OCI-LY1 (cell line): ENCODE measurements around the gene OR13C5.
"Not testable (repeated sequence)": the region's sequence is repeated elsewhere in the genome, so short reads cannot be mapped to it uniquely, and the experiment has no call there.

ENCODE experiments used
- H2AFZ ChIP-seq: fragments of 200-600 bp; sonication (generic), shearing (Covaris generic); 2 replicates; pipeline ENCODE4 v1.6.0; 2014; ENCODE audit warnings: antibody characterized with exemption, mild to moderate bottlenecking, low read length
- H3F3A ChIP-seq: fragments of 200-600 bp; sonication (generic), shearing (Covaris generic); 2 replicates; pipeline ENCODE4 v1.6.0; 2014; ENCODE audit warnings: mild to moderate bottlenecking, antibody characterized with exemption, low read length, moderate library complexity; ENCODE audit not compliant: insufficient read depth
- H3K27ac ChIP-seq: fragments of 200-600 bp; sonication (generic); 2 replicates; pipeline ENCODE4 v1.5.1; 2014; ENCODE audit warnings: low read length, mixed run types, mild to moderate bottlenecking, low read depth; ENCODE audit not compliant: poor library complexity, severe bottlenecking
- H3K27me3 ChIP-seq: fragments of 200-600 bp; sonication (generic); 2 replicates; pipeline ENCODE4 v1.6.0; 2014; ENCODE audit warnings: antibody characterized with exemption, mild to moderate bottlenecking, low read length, moderate library complexity; ENCODE audit not compliant: insufficient read depth
- H3K36me3 ChIP-seq: fragments of 200-600 bp; sonication (generic); 2 replicates; pipeline ENCODE4 v1.6.1; 2014; ENCODE audit warnings: mild to moderate bottlenecking, antibody characterized with exemption, low read length, moderate library complexity, mixed read lengths; ENCODE audit not compliant: insufficient read depth
- H3K4me1 ChIP-seq: fragments of 200-600 bp; sonication (generic); 2 replicates; pipeline ENCODE4 v1.5.1; 2014; ENCODE audit warnings: mild to moderate bottlenecking, low read length, moderate library complexity; ENCODE audit not compliant: insufficient read depth, severe bottlenecking
- H3K4me2 ChIP-seq: fragments of 200-600 bp; sonication (generic), shearing (Covaris generic); 2 replicates; pipeline ENCODE4 v1.6.1; 2014; ENCODE audit warnings: low read length
- H3K4me3 ChIP-seq: fragments of 200-600 bp; sonication (generic); 2 replicates; pipeline ENCODE4 v1.5.1; 2014; ENCODE audit warnings: low read length, low read depth, mild to moderate bottlenecking, mixed read lengths; ENCODE audit not compliant: poor library complexity, severe bottlenecking
- H3K79me2 ChIP-seq: fragments of 200-600 bp; shearing (Covaris generic); 2 replicates; pipeline ENCODE4 v1.6.1; 2016; ENCODE audit warnings: mixed run types, low read length, mixed read lengths; ENCODE audit not compliant: insufficient read depth
- H3K9ac ChIP-seq: fragments of 200-600 bp; sonication (generic), shearing (Covaris generic); 2 replicates; pipeline ENCODE4 v1.6.1; 2014; ENCODE audit warnings: mild to moderate bottlenecking, low read length, mixed read lengths
- H3K9me2 ChIP-seq: fragments of 200-600 bp; sonication (generic), shearing (Covaris generic); 2 replicates; pipeline ENCODE4 v1.6.1; 2014; ENCODE audit warnings: low read depth, mild to moderate bottlenecking, low read length, mixed read lengths
- H3K9me3 ChIP-seq: fragments of 200-600 bp; shearing (Covaris generic); 2 replicates; pipeline ENCODE4 v1.6.1; 2014; ENCODE audit warnings: low read length, mixed read lengths
- H4K20me1 ChIP-seq: fragments of 200-600 bp; sonication (generic), shearing (Covaris generic); 2 replicates; pipeline ENCODE4 v1.6.0; 2016; ENCODE audit warnings: mild to moderate bottlenecking, low read length; ENCODE audit not compliant: insufficient read depth
- CTCF ChIP-seq: fragments of 200-600 bp; sonication (generic), shearing (Covaris generic); IDR thresholded peaks from 2 replicates; pipeline ENCODE4 v1.5.1; 2017; ENCODE audit warnings: mild to moderate bottlenecking, antibody characterized with exemption, low read length, moderate library complexity, mixed read lengths
- EZH2 ChIP-seq: fragments of 200-600 bp; sonication (generic), shearing (Covaris generic); IDR thresholded peaks from 2 replicates; pipeline ENCODE4 v1.8.0; 2017; ENCODE audit warnings: borderline replicate concordance, mixed run types, mild to moderate bottlenecking, antibody characterized with exemption, low read length, moderate library complexity, mixed read lengths

Gene OR13C5

GRCh38 chr9:104599313-104599712, at the start of gene OR13C5:
TSS of gene OR13C5 (minus strand) at chr9:104599413. CDS start at chr9:104599413, 0 bp downstream.
- H3K9ac ChIP-seq, H2AFZ ChIP-seq, H3K4me1 ChIP-seq, H3F3A ChIP-seq, H3K4me3 ChIP-seq, H3K9me2 ChIP-seq, H3K36me3 ChIP-seq, H4K20me1 ChIP-seq, H3K4me2 ChIP-seq, H3K27ac ChIP-seq, H3K9me3 ChIP-seq, H3K79me2 ChIP-seq, H3K27me3 ChIP-seq: not testable (repeated sequence)

GRCh38 chr9:104635456-104635855, 36.2 kb upstream of the OR13C5 start:
- H3K4me3 ChIP-seq, result no peak overlapping the region
- H3K9me3 ChIP-seq, result no peaks in the 10 kb centered on the region
- H3K36me3 ChIP-seq, result no peaks in the 10 kb centered on the region
- H2AFZ ChIP-seq, result no peak overlapping the region
- H3K27ac ChIP-seq, result no peak overlapping the region
- H3K9ac ChIP-seq, result no peak overlapping the region
- H3K4me2 ChIP-seq, result no peak overlapping the region
- no peaks in the 10 kb centered on the region for H4K20me1 ChIP-seq
- H3K27me3 ChIP-seq, result no peaks in the 10 kb centered on the region
- TF ChIP-seq CTCF (no peak), EZH2 (no peak)
- H3K79me2 ChIP-seq, result no peaks in the 10 kb centered on the region
- H3K4me1 ChIP-seq, result no peaks in the 10 kb centered on the region
- no peaks in the 10 kb centered on the region for H3F3A ChIP-seq
- no peaks in the 10 kb centered on the region for H3K9me2 ChIP-seq

- Histone ChIP-seq H3K27me3 (0 out of 2 replicates have a peak, but pooled peaks cover 3% of the 10 kb centered on the region), H4K20me1 (no peaks in the 10 kb centered on the region), H3K4me1 (no peaks in the 10 kb centered on the region), H3K27ac (no peak overlapping the region), H3K9me3 (no peaks in the 10 kb centered on the region), H3K4me2 (no peak overlapping the region), H2AFZ (no peak overlapping the region), H3F3A (no peaks in the 10 kb centered on the region), H3K36me3 (no peaks in the 10 kb centered on the region), H3K9ac (no peak overlapping the region), H3K4me3 (no peak overlapping the region), H3K79me2 (no peaks in the 10 kb centered on the region), H3K9me2 (no peaks in the 10 kb centered on the region)
- TF ChIP-seq CTCF (no peak), EZH2 (no peak)
These were observed 34.8 kb upstream of the OR13C5 start for GRCh38 chr9:104633976-104634520.

GRCh38 chr9:104625964-104626363, 26.8 kb upstream of the OR13C5 start:
- not testable (repeated sequence) for H3K9ac ChIP-seq, H3K4me1 ChIP-seq, H3K79me2 ChIP-seq, H3K9me2 ChIP-seq, H3K27ac ChIP-seq, H3K27me3 ChIP-seq, H3F3A ChIP-seq, H3K4me2 ChIP-seq, H3K4me3 ChIP-seq, H2AFZ ChIP-seq, H4K20me1 ChIP-seq, H3K9me3 ChIP-seq, H3K36me3 ChIP-seq
